H1 (cell line): ENCODE data around the gene HAPLN3. TPM values are rescaled to one million over a fixed set of nuclear protein-coding genes. Genes with fewer than 3 reads are reported as not detected.

Experiments
- CTCF ChIA-PET: fragments of 300-600 bp; sonication (Branson Sonifier 250); formaldehyde crosslinking; loops from one replicate; lab custom pipeline; 2021; ENCODE audit not compliant: partially characterized antibody; lab: Charles Lee
- POLR2A ChIA-PET: fragments of 300-600 bp; sonication (Branson Sonifier 250); formaldehyde crosslinking; loops from one replicate; lab custom pipeline; 2021; ENCODE audit warnings: inconsistent platforms; ENCODE audit not compliant: partially characterized antibody; lab: Charles Lee
- DNase-seq, 2 experiments: peaks; one replicate each; pipeline versions ENCODE4 v3.0.0 to v3.0.0-alpha.2; 2010 to 2022; ENCODE audit warnings: low spot score in 2 of 2, low read depth in 1 of 2, mixed read lengths in 1 of 2
- FAIRE-seq: peaks from 2 replicates; lab custom pipeline; 2011; peaks lifted over from hg19 to GRCh38; lab: Jason Lieb, UNC
- H2AFZ ChIP-seq: 2 replicates; pipeline ENCODE4 v1.8.1; 2012; ENCODE audit warnings: low read length, inconsistent platforms
- H2AK5ac ChIP-seq: 2 replicates; pipeline ENCODE4 v1.6.1; 2013; ENCODE audit warnings: low read depth, low read length
- H2BK120ac ChIP-seq: replicated peaks from 2 replicates; pipeline ENCODE3; 2013; ENCODE audit warnings: low read depth, low read length, inconsistent platforms
- H2BK12ac ChIP-seq: 2 replicates; pipeline ENCODE4 v1.6.1; 2013; ENCODE audit warnings: low read depth, low read length
- H2BK15ac ChIP-seq: 2 replicates; pipeline ENCODE4 v1.6.1; 2013; ENCODE audit warnings: low read length
- H2BK20ac ChIP-seq: 2 replicates; pipeline ENCODE4 v1.6.1; 2013; ENCODE audit warnings: low read length
- H2BK5ac ChIP-seq: 2 replicates; pipeline ENCODE4 v1.6.1; 2013; ENCODE audit warnings: low read depth, low read length
- H3K14ac ChIP-seq: 2 replicates; pipeline ENCODE4 v1.6.1; 2013; ENCODE audit warnings: inconsistent platforms; ENCODE audit not compliant: insufficient read length
- H3K18ac ChIP-seq: 2 replicates; pipeline ENCODE4 v1.6.1; 2013; ENCODE audit warnings: low read length; ENCODE audit errors: extremely low read depth
- H3K23ac ChIP-seq: 2 replicates; pipeline ENCODE4 v1.6.1; 2013; ENCODE audit warnings: inconsistent platforms; ENCODE audit not compliant: insufficient read length
- H3K23me2 ChIP-seq: 2 replicates; pipeline ENCODE4 v1.6.1; 2013; ENCODE audit warnings: low read depth, low read length
- H3K27ac ChIP-seq: 2 replicates; pipeline ENCODE4 v1.6.1; 2011; ENCODE audit warnings: low read depth, low read length, inconsistent platforms
- H3K27me3 ChIP-seq, 4 experiments: replicated peaks in 1 of 4; 1 replicate in 1 of 4; 2 replicates in 3 of 4; pipeline versions ENCODE4 v1.6.1 to v1.8.1; 2011 to 2013; ENCODE audit warnings: low read length in 3 of 4, mild to moderate bottlenecking in 3 of 4, inconsistent platforms in 2 of 4, mixed read lengths in 2 of 4, moderate library complexity in 1 of 4; ENCODE audit not compliant: control insufficient read depth in 3 of 4, insufficient read depth in 3 of 4; ENCODE audit errors: extremely low read depth in 1 of 4
- H3K36me3 ChIP-seq, 4 experiments: 2 replicates each; pipeline versions ENCODE4 v1.6.1 to v1.8.1; 2011 to 2013; ENCODE audit warnings: mild to moderate bottlenecking in 4 of 4, low read length in 3 of 4, moderate library complexity in 2 of 4, control low read depth in 1 of 4, inconsistent platforms in 1 of 4; ENCODE audit not compliant: insufficient read depth in 4 of 4, control insufficient read depth in 2 of 4
- H3K4ac ChIP-seq: replicated peaks from 2 replicates; pipeline ENCODE3; 2013; ENCODE audit warnings: low read length, low read depth, mixed read lengths, inconsistent platforms; ENCODE audit not compliant: insufficient read length
- H3K4me1 ChIP-seq, 4 experiments: replicated peaks in 1 of 4; 1 replicate in 1 of 4; 2 replicates in 3 of 4; pipeline versions ENCODE4 v1.6.1 to v1.8.1; 2011 to 2013; ENCODE audit warnings: low read length in 3 of 4, inconsistent platforms in 2 of 4, mixed read lengths in 1 of 4; ENCODE audit not compliant: insufficient read depth in 4 of 4, control insufficient read depth in 3 of 4
- H3K4me2 ChIP-seq, 2 experiments: 2 replicates each; pipeline versions ENCODE4 v1.6.1 to v1.8.1; 2011 to 2013; ENCODE audit warnings: low read depth in 2 of 2, low read length in 2 of 2, control low read depth in 1 of 2, inconsistent platforms in 1 of 2, mild to moderate bottlenecking in 1 of 2; ENCODE audit not compliant: insufficient read depth in 1 of 2
- H3K4me3 ChIP-seq, 4 experiments: fragments of 200-600, 300-600 bp in 1 of 4; sonication (generic), shearing (Covaris generic), sonication (Bioruptor Twin) in 1 of 4; 2 replicates each; pipeline versions ENCODE4 v1.5.1 to v1.8.1; 2011 to 2016; ENCODE audit warnings: low read length in 4 of 4, low read depth in 3 of 4, control low read depth in 2 of 4, inconsistent platforms in 2 of 4, mild to moderate bottlenecking in 2 of 4, mixed read lengths in 1 of 4, moderate library complexity in 1 of 4; ENCODE audit not compliant: insufficient read depth in 2 of 4; ENCODE audit errors: extremely low read depth in 1 of 4
- H3K56ac ChIP-seq: replicated peaks from 2 replicates; pipeline ENCODE3; 2013; ENCODE audit warnings: low read depth, mild to moderate bottlenecking, mixed read lengths, low read length, inconsistent platforms; ENCODE audit not compliant: insufficient read length
- H3K79me1 ChIP-seq: 2 replicates; pipeline ENCODE4 v1.6.1; 2013; ENCODE audit warnings: low read depth, low read length, control low read depth
- H3K79me2 ChIP-seq, 2 experiments: 2 replicates each; pipeline versions ENCODE4 v1.6.1 to v1.8.1; 2012 to 2013; ENCODE audit warnings: low read length in 2 of 2, mild to moderate bottlenecking in 2 of 2, inconsistent platforms in 1 of 2; ENCODE audit not compliant: insufficient read depth in 2 of 2, control insufficient read depth in 1 of 2
- H3K9ac ChIP-seq, 4 experiments: replicated peaks in 1 of 4; 1 replicate in 1 of 4; 2 replicates in 3 of 4; pipeline versions ENCODE4 v1.6.1 to v1.8.1; 2011 to 2013; ENCODE audit warnings: low read depth in 3 of 4, low read length in 3 of 4, control low read depth in 2 of 4, mild to moderate bottlenecking in 2 of 4, moderate library complexity in 2 of 4, inconsistent platforms in 1 of 4; ENCODE audit errors: extremely low read depth in 1 of 4
- H3K9me3 ChIP-seq, 2 experiments: 2 replicates each; pipeline versions ENCODE4 v1.6.1 to v1.8.1; 2012 to 2013; ENCODE audit warnings: mild to moderate bottlenecking in 2 of 2, moderate library complexity in 2 of 2, control low read depth in 1 of 2, inconsistent platforms in 1 of 2, low read depth in 1 of 2, low read length in 1 of 2, mixed read lengths in 1 of 2; ENCODE audit not compliant: insufficient read depth in 2 of 2
- H4K20me1 ChIP-seq, 2 experiments: replicated peaks in 1 of 2; 2 replicates each; pipeline versions ENCODE3 to v1.8.1; 2011 to 2013; ENCODE audit warnings: inconsistent platforms in 2 of 2, low read length in 2 of 2, mild to moderate bottlenecking in 1 of 2; ENCODE audit not compliant: insufficient read depth in 2 of 2, control insufficient read depth in 1 of 2
- H4K5ac ChIP-seq: 2 replicates; pipeline ENCODE4 v1.6.1; 2013; ENCODE audit warnings: low read length, low read depth, mixed read lengths, inconsistent platforms; ENCODE audit not compliant: insufficient read length
- H4K8ac ChIP-seq: 2 replicates; pipeline ENCODE4 v1.8.0; 2013; ENCODE audit warnings: mild to moderate bottlenecking, moderate library complexity, low read length, inconsistent platforms; ENCODE audit not compliant: insufficient read depth; ENCODE audit errors: extremely low read depth
- H4K91ac ChIP-seq: replicated peaks from 2 replicates; pipeline ENCODE3; 2013; ENCODE audit warnings: low read length, mixed read lengths, inconsistent platforms; ENCODE audit not compliant: insufficient read length
- CHD2 ChIP-seq: IDR thresholded peaks from 2 replicates; pipeline ENCODE4 v1.6.1; 2012; ENCODE audit warnings: low read length, improper control_type of control experiment
- CREB1 ChIP-seq: IDR thresholded peaks from 2 replicates; pipeline ENCODE4 v1.6.1; 2012; ENCODE audit warnings: inconsistent platforms
- YY1 ChIP-seq: IDR thresholded peaks from 2 replicates; pipeline ENCODE4 v1.6.1; 2011; ENCODE audit warnings: low read depth, mild to moderate bottlenecking, low read length
- WGBS, 2 experiments: shearing (Covaris generic) in 1 of 2; methylation state at CpG; one replicate each; pipeline versions ENCODE4 v1.1.6 to v1.1.7; 2013 to 2015; ENCODE audit warnings: low lambda C conversion rate in 2 of 2, mixed read lengths in 2 of 2, inconsistent platforms in 1 of 2, low coverage in 1 of 2, missing lambda C conversion rate in 1 of 2; ENCODE audit not compliant: insufficient replicate concordance in 2 of 2, insufficient coverage in 1 of 2, insufficient read length in 1 of 2; ENCODE audit errors: extremely low coverage in 1 of 2, missing lambda C conversion rate in 1 of 2; 5-methylcytosine and 5-hydroxymethylcytosine counted together
- polyA plus RNA-seq, 7 experiments: library from polyadenylated mRNA; depleted of rRNA in 3 of 7; stranded (reverse) in 5 of 7; unstranded in 2 of 7; fragments of >200 nt in 5 of 7; fragments of 200-250 nt in 2 of 7; gene quantifications; 1 replicate in 5 of 7; 2 replicates in 1 of 7; 4 replicates in 1 of 7; pipeline versions ENCODE4 v1.2.1 to v1.2.3, GENCODE V29; 2011 to 2013; ENCODE audit warnings: missing spikeins in 2 of 7, mixed read lengths in 2 of 7
- total RNA-seq: library from RNA; stranded (reverse); fragmentation: NEBNext Ultra II Directional; extraction: Animal tissue kit (Norgen Biotek cat#: 25700); gene quantifications from 2 replicates; pipeline ENCODE4 v1.2.1, GENCODE V29; 2021

The HAPLN3 gene
- total and polyA plus RNA-seq, 2 of the 8 experiments (the other 6 are each of a cell fraction or from before 2014, with no cell fraction given) = 76.2 to 79.7 TPM

DNA sequence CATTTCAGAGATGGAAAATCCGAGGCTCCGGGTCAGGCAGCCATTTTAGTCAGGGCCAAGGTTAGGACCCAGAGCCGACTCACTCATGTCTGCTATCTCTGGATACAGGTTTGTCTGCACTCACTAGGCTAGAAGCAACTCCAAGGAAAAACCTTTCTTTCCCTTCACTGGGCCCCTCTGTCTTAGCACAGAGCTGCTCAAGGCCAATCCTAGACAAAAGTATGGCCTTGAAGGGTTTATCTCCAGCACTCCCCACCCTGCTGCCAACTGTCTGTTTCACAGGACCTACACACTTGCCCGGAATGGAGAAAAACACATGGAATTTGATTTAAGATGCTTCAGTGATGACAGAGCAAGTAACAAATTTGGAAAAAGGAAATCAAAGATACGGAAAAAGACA is 66.6 kb downstream of the HAPLN3 start:
- H3K4ac ChIP-seq = no peak overlapping the region
- no peaks in the 10 kb centered on the region for H3K4me1 ChIP-seq
- H2BK5ac ChIP-seq = no peak overlapping the region
- H3K23me2 ChIP-seq = no peaks in the 10 kb centered on the region
- H2BK12ac ChIP-seq = no peak overlapping the region
- no peaks in the 10 kb centered on the region; a peak in 3 of 7 replicates for H3K27me3 ChIP-seq
- no peaks in the 10 kb centered on the region for H3K79me1 ChIP-seq
- no peak overlapping the region for H4K5ac ChIP-seq
- H2AK5ac ChIP-seq = no peak overlapping the region
- H2BK120ac ChIP-seq = no peak overlapping the region
- 93% methylated on average over 5 of the region's 5 CpGs; no CpG with 5 or more reads in 1 of the 2 experiments for WGBS, 2 experiments
- H3K23ac ChIP-seq = no peak overlapping the region
- CTCF ChIA-PET = interaction anchor here (1.0 to 2.1 kb wide), 4 partner anchors 23 to 361 kb away, joined by 3 to 5 read pairs (median 4); partner anchors contain the start of gene MRPS11
- H2AFZ ChIP-seq = no peak overlapping the region
- H2BK15ac ChIP-seq = no peak overlapping the region
- no peaks in the 10 kb centered on the region for H4K20me1 ChIP-seq
- H4K91ac ChIP-seq = no peak overlapping the region
- no peaks in the 10 kb centered on the region for H3K36me3 ChIP-seq
- H3K9me3 ChIP-seq = no peaks in the 10 kb centered on the region
- H3K27ac ChIP-seq = no peak overlapping the region
- H2BK20ac ChIP-seq = no peak overlapping the region
- no peak overlapping the region for H3K56ac ChIP-seq
- DNase-seq (no peak), FAIRE-seq (no peak)
- POLR2A ChIA-PET = no interaction called here
- TF ChIP-seq CREB1 (no peak), CHD2 (no peak), YY1 (0 out of 2 replicates have a peak, but pooled peaks have one; percentile 11)
- H3K14ac ChIP-seq = no peak overlapping the region
- H4K8ac ChIP-seq = no peak overlapping the region
- H3K79me2 ChIP-seq = no peaks in the 10 kb centered on the region
- no peak overlapping the region for H3K18ac ChIP-seq
- H3K4me3 ChIP-seq = no peak overlapping the region
- H3K9ac ChIP-seq = no peak overlapping the region
- no peak overlapping the region for H3K4me2 ChIP-seq

Other genes with a start within 250 kb of the HAPLN3 start
- gene ACAN, start 92.1 kb downstream of the HAPLN3 start, total RNA-seq = 0.67 and 0.71 TPM in 2 replicates
- gene ACAN, start 92.1 kb downstream of the HAPLN3 start, polyA plus RNA-seq (2011; rRNA removed) = 0.73 and 1.2 TPM in 2 replicates
- 1,211 and 1,237 TPM in 2 replicates for gene MFGE8, start 17.8 kb upstream of the HAPLN3 start, total RNA-seq
- gene MFGE8, start 17.8 kb upstream of the HAPLN3 start, polyA plus RNA-seq (2011; rRNA removed) = 2,117 and 2,643 TPM in 2 replicates
- gene ABHD2, start 192.9 kb upstream of the HAPLN3 start, total RNA-seq = 23.7 and 27.6 TPM in 2 replicates
- gene ABHD2, start 192.9 kb upstream of the HAPLN3 start, polyA plus RNA-seq (2011; rRNA removed) = 9.1 and 9.7 TPM in 2 replicates